ENCODE measurements around the gene AOC2.

GRCh38 chr17:42848093-42848492, 3.7 kb downstream of the AOC2 start:
- TF ChIP-seq CTCF (conservative IDR thresholded peaks at IDR 0.05 in 1 of 2, IDR thresholded peaks at IDR 0.05 in 1 of 2; ENCODE audit: low read depth in 1 of 2, low read length in 2 of 2), result no peak
- TF ChIP-seq EZH2 (IDR thresholded peaks at IDR 0.05; ENCODE audit: low read length, missing control alignments), result no peak

All from fibroblast of lung (primary cell).